IPS-11a (cell line): ENCODE measurements around the gene ZNF646.

ENCODE experiments used
- H3K4me3 ChIP-seq: one replicate; pipeline ENCODE4 v1.5.1; 2013; ENCODE audit warnings: low read depth, low read length, control low read depth

ZNF646 gene

GRCh38 chr16:31073970-31074813 is at the start of gene ZNF646, which contains the start of gene ZNF668:
Gene ZNF646 (plus strand): TSS chr16:31074422. CDS start chr16:31076325, 1,903 bp downstream.
Gene ZNF668 (minus strand): TSS chr16:31074240. CDS start chr16:31064459, 9,781 bp downstream.
- H3K4me3 ChIP-seq = peak within 1 kb of the TSS; percentile 99

GRCh38 chr16:31025339-31025738 is 48.9 kb upstream of the ZNF646 start:
- no peak overlapping the region for H3K4me3 ChIP-seq

GRCh38 chr16:31029272-31029671 is 45.0 kb upstream of the ZNF646 start:
- no peak overlapping the region for H3K4me3 ChIP-seq

- H3K4me3 ChIP-seq = no peak overlapping the region
These were observed 42.9 kb upstream of the ZNF646 start for GRCh38 chr16:31031276-31031675.

GRCh38 chr16:31032736-31033708 is 41.2 kb upstream of the ZNF646 start, which contains the start of gene STX4:
Gene STX4 (plus strand): TSS chr16:31033558. CDS start chr16:31033806, 248 bp downstream.
- peak within 1 kb of the TSS; percentile 90 for H3K4me3 ChIP-seq

- H3K4me3 ChIP-seq = peak overlapping the region; percentile 90
These were observed 40.3 kb upstream of the ZNF646 start for GRCh38 chr16:31033709-31034492.

GRCh38 chr16:31036691-31037090 is 37.5 kb upstream of the ZNF646 start:
- H3K4me3 ChIP-seq = no peak overlapping the region

GRCh38 chr16:31038993-31039392 is 35.2 kb upstream of the ZNF646 start:
- H3K4me3 ChIP-seq = no peak overlapping the region

GRCh38 chr16:31042866-31043265 is 31.4 kb upstream of the ZNF646 start:
- peak overlapping the region; percentile 24 for H3K4me3 ChIP-seq

GRCh38 chr16:31043352-31043751 is 30.9 kb upstream of the ZNF646 start:
- no peak overlapping the region for H3K4me3 ChIP-seq

- no peak overlapping the region for H3K4me3 ChIP-seq
These were observed 30.2 kb upstream of the ZNF646 start for GRCh38 chr16:31043898-31044481.

GRCh38 chr16:31050280-31051030 is 23.8 kb upstream of the ZNF646 start:
- no peak overlapping the region for H3K4me3 ChIP-seq

- H3K4me3 ChIP-seq = no peak overlapping the region
These were observed 22.1 kb upstream of the ZNF646 start for GRCh38 chr16:31052114-31052513.

GRCh38 chr16:31055613-31056012 is 18.6 kb upstream of the ZNF646 start:
- no peak overlapping the region for H3K4me3 ChIP-seq

GRCh38 chr16:31061126-31061812 is 13.0 kb upstream of the ZNF646 start:
- no peak overlapping the region for H3K4me3 ChIP-seq

- H3K4me3 ChIP-seq = no peak overlapping the region
These were observed 12.3 kb upstream of the ZNF646 start for GRCh38 chr16:31061813-31062440.

GRCh38 chr16:31063495-31063842 is 10.8 kb upstream of the ZNF646 start:
- no peak overlapping the region for H3K4me3 ChIP-seq

- no peak overlapping the region for H3K4me3 ChIP-seq
These were observed 10.2 kb upstream of the ZNF646 start for GRCh38 chr16:31063843-31064611.
